HG03175 (cell line): ENCODE measurements around the gene TMEM187.
A peak's percentile ranks its signal among the peaks of the same experiment; 100 is the strongest.

Source experiments
- ATAC-seq: cut with Tn5 transposase; IDR thresholded peaks from one replicate; pipeline ENCODE4 v1.9.1; 2021; ENCODE audit warnings: mild to moderate bottlenecking, moderate library complexity; ENCODE audit not compliant: unreplicated experiment

The TMEM187 gene

GRCh38 chrX:153953892-153954557 is 18.5 kb upstream of the TMEM187 start:
- ATAC-seq, result peak; percentile 12

- no peak for ATAC-seq
Measured at GRCh38 chrX:153954558-153955227, 17.9 kb upstream of the TMEM187 start.

- no peak for ATAC-seq
Measured at GRCh38 chrX:153955228-153955732, 17.3 kb upstream of the TMEM187 start.

GRCh38 chrX:153956044-153956907 is 16.3 kb upstream of the TMEM187 start:
- no peak for ATAC-seq

GRCh38 chrX:153957224-153957623 is 15.3 kb upstream of the TMEM187 start:
- ATAC-seq, result no peak

GRCh38 chrX:153958605-153959004 is 13.9 kb upstream of the TMEM187 start:
- ATAC-seq, result no peak

GRCh38 chrX:153959649-153960048 is 12.9 kb upstream of the TMEM187 start:
- ATAC-seq, result no peak

- ATAC-seq, result no peak
Measured at GRCh38 chrX:153960077-153960476, 12.5 kb upstream of the TMEM187 start.

- ATAC-seq, result no peak
Measured at GRCh38 chrX:153960786-153961185, 11.8 kb upstream of the TMEM187 start.

GRCh38 chrX:153961292-153961691 is 11.3 kb upstream of the TMEM187 start:
- no peak for ATAC-seq

GRCh38 chrX:153963546-153963945 is 9.0 kb upstream of the TMEM187 start:
- no peak for ATAC-seq

- ATAC-seq, result no peak
Measured at GRCh38 chrX:153964105-153964504, 8.4 kb upstream of the TMEM187 start.

- ATAC-seq, result no peak
Measured at GRCh38 chrX:153965406-153965805, 7.1 kb upstream of the TMEM187 start.

GRCh38 chrX:153966283-153966688 is 6.3 kb upstream of the TMEM187 start:
- ATAC-seq, result no peak

GRCh38 chrX:153966841-153967535 is 5.6 kb upstream of the TMEM187 start:
- ATAC-seq, result no peak

GRCh38 chrX:153967536-153968224 is 4.9 kb upstream of the TMEM187 start:
- ATAC-seq, result no peak

GRCh38 chrX:153968255-153968654 is 4.3 kb upstream of the TMEM187 start:
- ATAC-seq, result no peak

GRCh38 chrX:153968754-153969124 is 3.8 kb upstream of the TMEM187 start:
- no peak for ATAC-seq

- no peak for ATAC-seq
Measured at GRCh38 chrX:153969125-153969903, 3.2 kb upstream of the TMEM187 start.
